Measurements from ENCODE around the gene TARS3. TPM values are rescaled to one million over a fixed set of nuclear protein-coding genes. Genes with fewer than 3 reads are reported as not detected.
A peak's percentile ranks its signal among the peaks of the same experiment; 100 is the strongest.
"Not testable (repeated sequence)": the region's sequence is repeated elsewhere in the genome, so short reads cannot be mapped to it uniquely, and the experiment has no call there.

TARS3 gene
- total RNA-seq, 1 experiment from 2014 or later: 9.2 TPM

DNA sequence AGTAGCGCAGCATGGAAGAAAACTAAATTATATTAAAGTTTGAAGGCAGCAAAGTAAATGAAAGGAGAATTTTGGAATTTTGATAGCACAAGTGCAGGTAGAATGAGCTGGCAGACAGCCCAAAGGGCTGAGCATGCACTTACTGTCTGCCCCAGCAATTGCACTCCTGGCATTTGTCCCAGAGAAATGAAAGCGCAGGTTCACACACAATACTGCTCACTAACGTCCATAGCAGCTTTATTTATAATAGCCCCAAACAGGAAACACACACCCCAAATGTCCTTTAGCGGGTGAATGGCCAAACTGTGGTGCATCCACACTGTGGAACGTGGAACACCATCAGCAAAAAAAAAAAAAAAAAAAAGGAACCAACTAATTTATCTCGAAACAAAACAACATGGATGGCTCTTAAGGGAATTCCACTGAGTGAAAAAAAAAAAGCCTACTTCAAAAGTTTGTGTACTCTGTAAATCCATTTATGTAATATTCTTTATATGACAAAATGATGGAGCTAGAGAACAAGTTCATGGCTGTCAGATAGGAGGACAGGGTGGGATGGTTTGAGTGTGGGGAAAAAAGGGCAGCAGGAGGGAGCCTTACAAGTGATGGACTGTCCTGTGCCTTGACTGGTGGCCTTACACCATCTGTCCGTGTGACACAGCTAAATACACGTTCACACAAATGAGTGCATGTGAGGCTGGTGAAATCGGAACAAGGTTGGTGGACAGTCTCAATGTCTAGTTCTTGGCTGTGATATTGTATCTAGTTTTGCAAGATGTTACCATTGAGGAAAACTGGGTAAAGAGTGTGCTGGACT is 66.1 kb downstream of the TARS3 start:
- DNase-seq (ENCODE audit: extremely low read depth, low read depth): no peak

DNA sequence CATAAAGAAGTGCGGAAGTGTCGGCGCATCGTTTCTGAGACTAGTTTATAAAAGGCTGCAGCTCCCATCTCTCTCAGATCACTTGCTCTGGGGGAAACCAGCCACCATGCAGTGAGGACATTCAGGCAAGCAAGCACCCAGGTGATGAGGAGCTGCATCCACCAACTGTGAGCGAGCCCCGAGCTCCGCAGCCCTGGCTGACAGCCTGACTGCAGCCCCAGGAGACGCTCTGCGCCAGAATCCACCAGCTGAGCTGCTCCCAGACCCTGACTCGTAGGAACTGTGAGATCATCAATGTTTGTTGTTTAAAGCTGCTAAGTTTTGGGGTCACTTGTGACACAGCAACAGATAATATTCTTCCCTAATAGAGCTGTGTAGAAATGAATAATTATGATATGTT is 67.1 kb downstream of the TARS3 start:
- no peak for DNase-seq (ENCODE audit: extremely low read depth, low read depth)

DNA sequence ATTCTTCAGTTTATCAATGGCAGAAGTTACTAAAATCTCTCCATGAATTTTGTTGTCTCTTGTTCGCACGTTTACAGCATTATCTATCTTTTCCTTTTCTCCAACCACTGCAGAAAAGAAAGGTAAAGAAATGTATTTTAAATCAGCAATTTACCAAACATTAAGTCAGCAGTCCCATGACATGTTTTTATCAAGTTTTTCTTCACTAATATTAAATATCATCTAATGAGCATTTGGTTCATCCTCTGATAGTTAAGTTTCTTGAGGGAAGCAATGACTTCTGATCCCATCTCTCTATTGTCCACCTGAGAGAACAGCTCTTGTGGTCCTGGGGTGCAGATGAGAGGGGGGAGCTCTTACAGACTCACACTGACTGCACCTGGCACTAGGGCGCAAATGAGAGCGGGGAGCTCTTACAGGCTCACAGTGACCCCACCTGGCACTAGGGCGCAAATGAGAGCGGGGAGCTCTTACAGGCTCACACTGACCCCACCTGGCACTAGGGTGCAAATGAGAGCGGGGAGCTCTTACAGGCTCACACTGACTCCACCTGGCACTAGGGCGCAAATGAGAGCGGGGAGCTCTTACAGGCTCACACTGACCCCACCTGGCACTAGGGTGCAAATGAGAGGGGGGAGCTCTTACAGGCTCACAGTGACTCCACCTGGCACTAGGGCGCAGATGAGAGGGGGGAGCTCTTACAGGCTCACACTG is 69.5 kb downstream of the TARS3 start:
- not testable (repeated sequence) for DNase-seq (ENCODE audit: extremely low read depth, low read depth)

DNA sequence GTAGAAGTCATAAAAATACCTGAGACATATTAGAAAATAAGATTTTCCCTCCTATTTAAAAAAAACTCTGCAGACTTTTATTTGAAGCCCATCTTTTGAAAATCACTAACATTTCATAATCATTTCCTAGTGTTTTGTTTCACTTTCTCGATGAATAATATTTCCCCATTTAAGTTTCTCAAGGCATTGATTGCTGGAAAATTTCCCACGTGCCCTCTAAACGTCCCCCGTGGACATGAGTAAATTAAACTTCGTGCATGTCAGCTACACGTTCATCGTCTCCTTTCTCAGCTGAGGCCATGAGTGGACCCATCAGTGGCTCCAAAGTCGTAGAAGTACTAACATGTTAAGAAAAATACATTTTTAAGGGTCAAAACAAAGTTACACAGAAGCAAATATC is 70.1 kb downstream of the TARS3 start:
- no peak for DNase-seq (ENCODE audit: extremely low read depth, low read depth)

DNA sequence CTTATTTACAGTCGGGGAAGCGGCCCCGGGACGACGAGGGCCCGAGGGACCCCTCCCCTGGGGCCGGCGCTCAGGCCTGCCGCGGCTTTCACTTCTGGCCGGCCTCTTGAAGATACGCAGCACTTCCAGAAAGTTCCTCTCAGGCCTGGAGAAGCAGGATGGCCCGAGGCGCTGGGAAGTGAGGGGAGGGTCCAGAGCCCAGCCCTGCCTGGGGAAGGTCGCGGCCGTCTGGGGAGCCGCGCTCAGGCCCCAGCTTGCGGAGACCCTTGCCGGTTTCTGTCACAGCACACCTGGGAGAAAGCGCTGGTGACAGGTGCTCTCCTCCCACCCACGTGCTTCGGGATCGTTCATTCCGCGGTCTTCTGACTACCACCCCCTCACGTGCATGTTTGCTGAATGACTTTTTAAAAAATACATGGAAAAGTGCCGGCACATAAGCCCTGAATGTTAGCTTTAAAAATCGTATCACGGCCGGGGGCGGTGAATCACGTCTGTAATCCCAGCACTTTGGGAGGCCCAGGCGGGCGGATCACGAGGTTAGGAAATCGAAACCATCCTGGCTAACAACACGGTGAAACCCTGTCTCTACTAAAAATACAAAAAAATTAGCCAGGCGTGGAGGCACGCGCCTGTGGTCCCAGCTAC is 71.4 kb downstream of the TARS3 start:
- DNase-seq (ENCODE audit: extremely low read depth, low read depth): no peak

DNA sequence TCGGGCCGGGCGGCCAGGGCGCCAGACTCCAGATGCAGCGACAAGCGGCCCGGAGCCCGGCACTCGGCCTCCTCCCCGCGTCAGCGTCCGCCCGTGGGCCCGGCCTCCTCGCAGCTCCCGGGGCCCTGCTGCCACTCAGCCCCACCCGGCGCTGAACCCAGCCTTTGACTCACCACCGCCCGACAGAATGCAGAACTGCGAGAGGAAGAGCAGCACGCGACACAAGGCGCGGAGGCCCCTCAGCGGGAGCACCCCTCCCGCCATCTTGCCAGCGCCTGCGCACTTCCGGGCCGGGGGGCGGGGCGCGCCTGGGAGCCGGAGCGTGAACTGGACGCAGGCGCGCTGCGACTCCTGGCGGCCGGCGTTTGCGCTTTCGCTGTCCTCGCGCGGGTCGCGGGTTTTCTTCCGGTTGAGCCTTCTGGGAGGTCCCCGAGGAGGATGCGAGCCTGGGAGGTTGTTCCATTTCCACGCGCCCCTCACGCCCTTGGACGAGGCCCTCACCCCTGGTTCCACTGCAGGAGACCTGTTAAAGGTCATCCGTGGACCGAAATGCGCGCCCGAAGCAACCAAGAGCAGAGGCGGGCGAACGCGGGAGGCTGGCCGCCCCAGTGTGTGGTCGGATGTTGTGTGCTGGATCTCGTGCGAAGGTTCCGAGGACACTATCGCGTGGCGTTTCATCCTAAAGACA is 72.0 kb downstream of the TARS3 start, which contains the start of gene TM2D3:
TSS of gene TM2D3 (minus strand) at position 284 of the 688 bp plus-strand sequence. CDS start at position 264, 20 bp downstream.
- peak; percentile 89 for DNase-seq (ENCODE audit: extremely low read depth, low read depth)

DNA sequence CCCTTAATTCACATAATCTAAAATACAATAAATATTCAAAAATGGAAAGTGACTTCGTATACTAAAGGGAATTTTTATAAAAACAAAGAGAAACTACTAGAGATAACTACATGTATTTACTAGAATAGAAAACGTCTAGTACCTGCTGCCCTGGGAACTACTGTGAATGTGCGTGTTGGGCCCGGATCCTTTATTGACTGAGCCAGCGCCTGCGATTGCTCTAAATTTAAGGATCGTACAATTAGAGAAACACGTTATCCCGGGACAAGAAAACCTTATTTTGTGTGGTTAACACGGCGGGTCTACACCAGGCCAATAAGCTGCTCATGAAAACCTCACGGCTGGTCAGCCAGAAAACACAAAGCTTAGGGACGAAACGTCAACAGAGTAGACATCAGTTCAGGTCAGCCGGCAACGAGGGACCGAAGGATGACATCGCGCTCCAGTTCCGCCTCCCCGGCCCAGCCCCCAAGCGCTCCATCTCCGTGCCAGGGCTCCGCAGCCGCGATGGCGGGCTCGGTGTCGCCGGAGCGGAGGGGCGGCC is 72.6 kb downstream of the TARS3 start:
- peak; percentile 28 for DNase-seq (ENCODE audit: extremely low read depth, low read depth)

DNA sequence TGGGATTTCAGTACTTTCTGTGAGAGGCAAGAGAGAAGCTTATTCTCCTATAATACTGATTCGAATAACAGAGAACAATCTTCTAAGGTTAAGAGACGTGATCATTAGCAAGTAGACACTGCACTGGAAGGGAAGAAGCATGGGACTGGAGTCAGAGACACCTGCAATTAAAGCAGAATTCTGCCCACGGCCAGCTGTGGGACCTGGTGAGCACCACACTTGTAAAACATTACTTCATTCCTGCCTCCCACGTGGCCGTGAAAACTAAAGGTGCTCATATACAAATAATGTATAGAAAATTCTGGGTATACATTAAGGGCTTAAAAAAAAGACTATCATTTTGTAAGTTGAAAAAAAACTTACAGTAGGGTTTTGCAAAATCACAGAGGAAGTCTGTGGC is 74.1 kb downstream of the TARS3 start:
- no peak for DNase-seq (ENCODE audit: extremely low read depth, low read depth)

DNA sequence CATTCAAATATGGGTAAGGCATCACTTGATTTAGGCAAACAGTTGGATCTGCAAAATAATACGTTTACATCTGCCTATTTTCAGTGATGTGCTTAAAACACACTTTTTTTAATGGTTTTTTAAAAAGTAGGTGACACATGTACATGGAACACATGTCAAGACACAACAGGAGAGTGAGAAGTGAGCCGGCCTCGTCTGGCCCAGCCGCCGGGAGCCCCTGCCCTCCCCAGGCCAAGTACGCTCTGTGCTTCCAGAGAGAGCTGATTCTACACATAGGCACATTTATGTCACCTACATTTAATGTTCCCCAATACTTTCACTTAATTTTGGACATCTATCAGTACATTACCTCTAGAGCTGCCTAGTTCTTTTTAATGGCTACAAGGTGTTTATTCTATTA is 75.9 kb downstream of the TARS3 start:
- no peak for DNase-seq (ENCODE audit: extremely low read depth, low read depth)

DNA sequence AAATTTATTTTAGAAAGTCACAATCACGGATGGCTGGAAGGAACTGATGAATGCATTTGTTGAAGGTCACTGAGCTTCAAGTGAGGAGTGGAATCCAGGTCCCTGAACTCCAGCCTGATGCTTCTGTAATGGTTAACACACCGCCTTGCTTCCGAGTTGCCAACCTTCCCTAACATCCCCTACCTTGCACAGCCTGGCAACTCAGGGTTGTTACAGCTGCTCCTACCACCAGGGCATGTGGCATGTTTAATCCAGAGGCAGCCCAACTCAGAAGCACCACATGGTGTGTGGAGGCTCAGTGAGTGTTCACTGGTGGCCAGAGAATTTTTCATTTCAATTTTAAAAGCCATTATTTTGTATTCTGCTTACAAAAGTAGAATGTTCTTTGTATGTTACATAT is 77.0 kb downstream of the TARS3 start:
- DNase-seq (ENCODE audit: extremely low read depth, low read depth): no peak

DNA sequence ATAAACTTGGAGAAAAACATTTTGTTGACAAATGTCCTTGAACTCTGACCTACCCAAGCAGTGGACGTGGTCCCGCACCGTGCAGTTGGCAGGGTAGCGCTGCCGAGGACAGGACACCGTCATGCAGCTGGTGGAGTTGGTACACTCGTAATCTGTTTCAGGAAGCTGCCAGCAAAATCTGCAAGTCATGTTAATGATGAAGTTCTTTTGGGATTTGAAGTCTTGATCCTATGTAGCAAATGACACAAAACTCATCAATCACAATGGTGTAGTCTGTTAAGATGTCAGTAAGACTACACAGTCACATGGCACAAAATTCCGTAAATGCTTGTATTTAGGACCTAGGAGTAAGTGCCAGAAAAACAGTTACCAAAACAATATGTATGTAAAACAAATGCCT is 77.6 kb downstream of the TARS3 start:
- DNase-seq (ENCODE audit: extremely low read depth, low read depth): peak; percentile 49

DNA sequence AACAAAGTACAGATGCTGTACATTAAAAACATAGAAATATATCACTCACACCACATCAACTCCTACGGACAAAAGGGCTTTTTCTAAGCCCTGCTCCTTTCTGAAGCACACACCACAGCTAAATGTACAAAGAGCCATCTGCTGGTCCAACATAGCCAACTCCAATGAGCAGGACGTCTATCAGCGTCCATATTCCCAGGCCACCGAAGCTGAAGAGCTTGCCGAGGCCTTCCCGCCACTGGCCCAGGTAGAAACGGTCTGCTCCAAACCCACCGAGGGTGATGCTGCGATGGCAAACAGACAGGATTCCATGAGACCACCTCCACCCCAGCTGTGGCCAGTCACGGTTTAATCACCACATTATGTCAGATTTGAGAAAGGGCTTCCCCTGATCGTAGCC is 81.9 kb downstream of the TARS3 start:
- DNase-seq (ENCODE audit: extremely low read depth, low read depth): peak; percentile 32

DNA sequence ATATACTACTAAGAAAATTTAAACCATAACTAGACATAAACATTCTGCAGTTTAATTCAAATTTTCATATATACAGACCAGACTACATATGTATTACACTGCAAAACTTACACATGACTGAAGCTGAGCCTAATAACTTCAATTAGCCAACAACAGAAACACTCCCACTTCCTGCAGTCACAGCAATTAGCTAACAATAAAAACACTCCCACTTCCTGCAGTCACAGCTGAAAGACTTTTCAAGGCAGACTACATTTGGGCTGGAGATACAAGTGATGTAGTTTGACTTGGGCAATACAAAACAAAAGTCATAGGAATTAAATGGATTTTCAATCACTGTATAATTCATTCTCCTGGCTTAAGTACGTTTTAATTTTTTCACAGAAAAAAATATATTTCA is 82.4 kb downstream of the TARS3 start:
- DNase-seq (ENCODE audit: extremely low read depth, low read depth): no peak

DNA sequence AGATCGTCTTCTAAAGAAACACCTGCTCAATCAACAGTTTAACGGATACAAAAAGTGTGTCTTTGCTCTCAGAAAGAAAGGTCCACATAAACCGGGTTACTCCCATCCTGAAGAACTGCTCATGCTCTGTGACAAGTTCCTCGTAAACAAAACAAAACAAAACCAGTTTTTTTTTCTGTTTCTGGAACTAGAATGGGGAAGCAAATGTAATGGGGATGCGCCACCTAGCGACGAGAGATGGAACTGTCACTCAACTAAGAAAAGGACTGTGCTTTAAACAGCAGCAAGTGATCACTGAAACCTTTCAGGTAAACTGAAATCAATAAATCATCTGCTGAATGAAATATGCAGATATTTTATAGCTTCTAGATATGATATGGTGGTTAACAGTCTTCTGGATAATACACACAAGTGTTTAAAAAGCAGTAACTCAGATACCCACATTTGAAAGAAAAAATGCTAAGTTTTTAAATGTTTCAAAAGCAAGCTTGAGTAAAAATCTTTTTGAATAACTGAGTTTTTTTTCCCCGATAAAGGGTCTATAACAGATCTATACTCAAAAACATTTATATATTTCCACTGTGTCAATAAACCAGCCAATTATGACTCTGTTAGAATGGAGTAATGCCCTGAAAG is 83.0 kb downstream of the TARS3 start:
- peak; percentile 50 for DNase-seq (ENCODE audit: extremely low read depth, low read depth)

DNA sequence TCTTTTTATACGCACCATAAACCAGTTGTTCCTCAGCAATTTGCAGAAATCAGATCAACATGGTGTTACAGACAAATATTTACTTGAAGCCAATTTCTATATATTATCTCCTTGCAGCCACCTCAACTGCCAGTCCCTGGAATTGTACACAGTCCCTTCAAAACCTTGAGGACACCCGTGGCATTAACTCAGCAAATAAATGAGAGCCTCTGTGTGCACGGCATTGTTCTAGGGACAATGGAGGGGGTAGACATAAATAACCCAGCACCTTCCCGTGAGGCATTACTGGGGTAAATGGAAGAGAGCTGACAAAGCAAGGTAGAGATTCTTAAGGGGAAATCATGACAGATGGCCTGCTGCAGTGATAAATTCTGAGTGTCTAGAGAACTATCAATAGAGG is 84.6 kb downstream of the TARS3 start:
- no peak for DNase-seq (ENCODE audit: extremely low read depth, low read depth)

DNA sequence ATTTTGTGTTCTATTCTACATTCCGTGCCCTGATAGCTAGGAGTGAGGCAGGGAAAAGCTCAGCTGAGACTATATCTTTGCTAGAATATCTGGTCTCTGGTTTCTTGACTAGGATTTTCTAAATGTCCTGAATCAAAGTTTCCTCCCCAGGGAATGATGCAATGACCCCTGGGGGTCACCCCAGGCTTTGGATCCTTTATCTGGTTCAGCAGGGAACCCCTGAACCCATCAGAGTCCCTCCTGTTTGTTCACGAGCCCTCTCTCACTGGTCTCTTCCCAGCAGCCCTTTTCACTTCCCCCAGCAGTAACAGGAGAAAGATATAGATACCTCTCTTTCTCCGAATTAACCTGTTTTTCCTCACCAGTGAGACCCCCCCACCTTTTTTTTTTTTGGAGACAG is 86.4 kb downstream of the TARS3 start:
- DNase-seq (ENCODE audit: extremely low read depth, low read depth): no peak

DNA sequence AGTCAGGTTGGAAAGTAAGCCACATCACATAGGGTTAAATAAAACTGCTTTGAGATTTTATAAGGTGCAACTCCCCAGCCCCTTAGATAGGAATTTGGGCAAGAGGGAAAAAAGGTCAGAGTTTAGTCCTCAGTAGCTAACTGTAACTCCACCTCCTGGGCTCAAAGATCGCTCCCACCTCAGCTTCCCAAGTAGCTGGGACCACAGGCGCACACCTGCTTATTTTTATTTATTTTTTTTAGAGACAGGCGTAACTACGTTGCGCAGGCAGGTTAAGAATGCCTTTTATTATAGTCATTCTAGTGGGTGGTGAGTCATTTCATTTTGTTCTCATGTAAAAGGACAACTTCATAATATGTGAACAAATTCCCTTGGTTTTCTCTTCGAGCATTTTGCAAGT is 86.8 kb downstream of the TARS3 start:
- DNase-seq (ENCODE audit: extremely low read depth, low read depth): no peak

DNA sequence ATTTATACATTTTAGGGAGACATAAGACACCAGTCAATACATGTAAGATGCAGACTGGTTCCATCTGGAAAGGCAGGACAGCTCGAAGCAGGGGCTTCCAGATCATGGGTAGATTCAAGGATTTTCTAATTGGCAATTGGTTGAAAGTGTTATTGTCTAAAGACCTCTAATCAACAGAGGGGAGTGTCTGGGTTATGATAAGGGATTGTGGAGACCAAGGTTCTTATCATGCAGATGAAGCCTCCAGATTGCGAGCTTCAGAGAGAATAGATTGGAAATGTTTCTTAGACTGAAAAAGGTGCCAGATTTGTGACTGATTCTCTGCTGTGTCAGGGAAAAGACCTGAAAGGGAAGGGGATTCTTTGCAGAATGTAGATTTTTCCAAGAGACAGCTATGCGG is 87.2 kb downstream of the TARS3 start:
- no peak for DNase-seq (ENCODE audit: extremely low read depth, low read depth)

DNA sequence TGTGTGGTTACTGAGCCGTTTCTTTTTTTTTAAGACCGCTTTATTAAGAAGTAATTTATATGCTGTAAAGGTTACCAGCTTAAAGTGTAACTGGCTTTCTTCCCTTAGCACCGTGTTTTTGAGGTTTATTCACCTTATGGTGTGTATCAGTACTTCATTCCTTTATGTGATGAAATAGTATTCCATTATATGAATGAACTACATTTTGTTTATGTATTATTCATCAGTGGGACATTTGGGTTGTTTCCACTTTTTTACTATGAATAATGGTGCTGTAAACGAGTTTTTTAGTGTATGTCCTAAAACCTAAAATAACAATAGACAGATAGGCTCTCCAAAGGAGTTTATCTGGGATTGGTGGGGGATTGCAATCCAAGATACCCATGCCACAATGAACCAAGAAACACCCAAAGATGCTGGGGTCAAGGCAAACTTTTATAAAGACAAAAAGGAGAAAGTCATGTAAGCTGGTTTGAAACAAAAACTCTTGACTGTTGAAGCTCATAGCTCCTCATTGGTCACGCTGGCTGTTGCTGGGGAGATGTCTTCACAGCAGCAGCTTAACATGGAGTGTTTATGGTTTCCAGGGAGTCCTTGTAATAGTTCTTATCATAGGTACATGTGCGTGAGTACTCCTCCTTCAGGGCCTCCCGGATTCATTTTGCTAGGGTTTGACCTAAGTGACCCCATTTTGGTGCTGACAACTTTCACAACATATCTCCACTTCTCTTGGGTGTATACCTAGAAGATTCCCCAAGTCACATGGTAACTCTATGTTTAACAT is 88.1 kb downstream of the TARS3 start:
- DNase-seq (ENCODE audit: extremely low read depth, low read depth): no peak
